H9 (cell line): ENCODE results near the gene PIP4K2B. TPM values are rescaled to one million over a fixed set of nuclear protein-coding genes. Genes with fewer than 3 reads are reported as not detected.

Source experiments
- DNase-seq: peaks from one replicate; pipeline ENCODE4 v3.0.0-alpha.2; 2017
- H2AFZ ChIP-seq: one replicate; pipeline ENCODE4 v1.6.1; 2013; ENCODE audit warnings: mild to moderate bottlenecking, low read length, control low read depth, moderate library complexity
- H2AK5ac ChIP-seq: 2 replicates; pipeline ENCODE4 v1.6.1; 2013; ENCODE audit warnings: low read length, control low read depth, mixed read lengths; ENCODE audit not compliant: insufficient read length
- H2BK120ac ChIP-seq: one replicate; pipeline ENCODE4 v1.6.1; 2013; ENCODE audit warnings: low read depth, mild to moderate bottlenecking, low read length, control low read depth, inconsistent platforms; ENCODE audit not compliant: poor library complexity, severe bottlenecking
- H2BK12ac ChIP-seq: 2 replicates; pipeline ENCODE4 v1.6.1; 2013; ENCODE audit warnings: low read length, control low read depth, mixed read lengths, low read depth; ENCODE audit not compliant: insufficient read length
- H2BK15ac ChIP-seq: 2 replicates; pipeline ENCODE4 v1.6.1; 2013; ENCODE audit warnings: low read depth, low read length, control low read depth
- H2BK20ac ChIP-seq: one replicate; pipeline ENCODE4 v1.6.1; 2013; ENCODE audit warnings: low read depth, mild to moderate bottlenecking, low read length, control low read depth, inconsistent platforms; ENCODE audit not compliant: poor library complexity, severe bottlenecking
- H2BK5ac ChIP-seq: 2 replicates; pipeline ENCODE4 v1.6.1; 2013; ENCODE audit warnings: low read length, control low read depth, mixed read lengths; ENCODE audit not compliant: insufficient read length
- H3K14ac ChIP-seq: 2 replicates; pipeline ENCODE4 v1.6.1; 2013; ENCODE audit warnings: low read length, control low read depth; ENCODE audit not compliant: insufficient read depth
- H3K18ac ChIP-seq: 2 replicates; pipeline ENCODE4 v1.6.1; 2013; ENCODE audit warnings: low read depth, mild to moderate bottlenecking, mixed read lengths, low read length, control low read depth; ENCODE audit not compliant: insufficient read length
- H3K23ac ChIP-seq: 2 replicates; pipeline ENCODE4 v1.6.1; 2013; ENCODE audit warnings: low read length, control low read depth, mixed read lengths, low read depth; ENCODE audit not compliant: insufficient read length
- H3K23me2 ChIP-seq: 2 replicates; pipeline ENCODE4 v1.6.1; 2013; ENCODE audit warnings: low read depth, mild to moderate bottlenecking, mixed read lengths, low read length, control low read depth; ENCODE audit not compliant: insufficient read length, poor library complexity, severe bottlenecking
- H3K27ac ChIP-seq: 2 replicates; pipeline ENCODE4 v1.5.1; 2013; ENCODE audit warnings: low read length, control low read depth, mixed read lengths, low read depth; ENCODE audit not compliant: insufficient read length
- H3K27me3 ChIP-seq: 2 replicates; pipeline ENCODE4 v1.6.1; 2013; ENCODE audit warnings: low read length, control low read depth, inconsistent platforms; ENCODE audit not compliant: insufficient read depth
- H3K4ac ChIP-seq: 2 replicates; pipeline ENCODE4 v1.6.1; 2013; ENCODE audit warnings: low read depth, mild to moderate bottlenecking, control low read depth, inconsistent platforms, low read length, moderate library complexity
- H3K4me1 ChIP-seq: 2 replicates; pipeline ENCODE4 v1.6.1; 2013; ENCODE audit warnings: low read length, control low read depth, inconsistent platforms; ENCODE audit not compliant: insufficient read depth
- H3K4me2 ChIP-seq: 2 replicates; pipeline ENCODE4 v1.6.1; 2013; ENCODE audit warnings: low read length, control low read depth, mixed read lengths; ENCODE audit not compliant: insufficient read length, insufficient read depth
- H3K56ac ChIP-seq: 2 replicates; pipeline ENCODE4 v1.6.1; 2013; ENCODE audit warnings: low read depth, mild to moderate bottlenecking, mixed read lengths, low read length, control low read depth; ENCODE audit not compliant: insufficient read length
- H3K79me1 ChIP-seq: 2 replicates; pipeline ENCODE4 v1.6.1; 2013; ENCODE audit warnings: low read depth, mild to moderate bottlenecking, moderate library complexity, low read length, control low read depth, inconsistent platforms; ENCODE audit not compliant: insufficient read depth, poor library complexity, severe bottlenecking
- H3K79me2 ChIP-seq: 2 replicates; pipeline ENCODE4 v1.6.1; 2013; ENCODE audit warnings: low read length, control low read depth, inconsistent platforms; ENCODE audit not compliant: insufficient read depth
- H3K9ac ChIP-seq: 2 replicates; pipeline ENCODE4 v1.6.1; 2013; ENCODE audit warnings: low read length, control low read depth, mixed read lengths; ENCODE audit not compliant: insufficient read length; ENCODE audit errors: extremely low read depth
- H3K9me3 ChIP-seq: one replicate; pipeline ENCODE4 v1.6.1; 2013; ENCODE audit warnings: low read depth, low read length, inconsistent platforms; ENCODE audit not compliant: control insufficient read depth
- H3T11ph ChIP-seq: one replicate; pipeline ENCODE4 v1.6.1; 2013; ENCODE audit warnings: mild to moderate bottlenecking, low read length, control low read depth, inconsistent platforms
- H4K20me1 ChIP-seq: one replicate; pipeline ENCODE4 v1.6.1; 2013; ENCODE audit not compliant: control insufficient read depth, insufficient read length, insufficient read depth
- H4K5ac ChIP-seq: 2 replicates; pipeline ENCODE4 v1.6.1; 2013; ENCODE audit warnings: low read depth, mild to moderate bottlenecking, mixed read lengths, low read length, control low read depth; ENCODE audit not compliant: insufficient read length
- H4K8ac ChIP-seq: replicated peaks from 2 replicates; pipeline ENCODE4 v1.6.1; 2013; ENCODE audit warnings: low read length, control low read depth, mixed read lengths, low read depth; ENCODE audit not compliant: insufficient read length
- H4K91ac ChIP-seq: 2 replicates; pipeline ENCODE4 v1.6.1; 2013; ENCODE audit warnings: low read depth, mild to moderate bottlenecking, moderate library complexity, mixed read lengths, low read length, control low read depth; ENCODE audit not compliant: insufficient read length
- H3K27ac Mint-ChIP-seq, 3 experiments: 2 replicates in 2 of 3; 3 replicates in 1 of 3; pipeline ENCODE4 v1.8.0; 2020 to 2021; ENCODE audit warnings: mixed read lengths in 3 of 3, mild to moderate bottlenecking in 1 of 3, moderate library complexity in 1 of 3
- H3K27me3 Mint-ChIP-seq: 2 replicates; pipeline ENCODE4 v1.8.0; 2021; ENCODE audit warnings: low read depth, mild to moderate bottlenecking, moderate library complexity, mixed read lengths
- H3K36me3 Mint-ChIP-seq, 3 experiments: 2 replicates in 2 of 3; 3 replicates in 1 of 3; pipeline ENCODE4 v1.8.0; 2020 to 2021; ENCODE audit warnings: low read depth in 3 of 3, mixed read lengths in 3 of 3; ENCODE audit not compliant: insufficient read depth in 1 of 3
- H3K4me1 Mint-ChIP-seq, 2 experiments: 2 replicates each; pipeline ENCODE4 v1.8.0; 2020; ENCODE audit warnings: mixed read lengths in 2 of 2
- H3K4me3 Mint-ChIP-seq, 2 experiments: 2 replicates in 1 of 2; 3 replicates in 1 of 2; pipeline ENCODE4 v1.8.0; 2020 to 2021; ENCODE audit warnings: mild to moderate bottlenecking in 2 of 2, mixed read lengths in 2 of 2, moderate library complexity in 1 of 2
- H3K9me3 Mint-ChIP-seq, 2 experiments: 2 replicates in 1 of 2; 3 replicates in 1 of 2; pipeline ENCODE4 v1.8.0; 2020; ENCODE audit warnings: mild to moderate bottlenecking in 2 of 2, mixed read lengths in 2 of 2, moderate library complexity in 1 of 2
- CTCF ChIP-seq: fragments of 200-600 bp; sonication (generic); conservative IDR thresholded peaks from 3 replicates; pipeline ENCODE4 v1.8.0; 2021; ENCODE audit warnings: antibody characterized with exemption, mild to moderate bottlenecking
- WGBS: extraction: QIAGEN DNeasy Blood & Tissue Kit; methylation state at CpG from one replicate; pipeline ENCODE4 v1.1.7; 2013; ENCODE audit warnings: missing lambda C conversion rate, low lambda C conversion rate, mixed read lengths; ENCODE audit not compliant: insufficient read length; ENCODE audit errors: extremely low coverage; 5-methylcytosine and 5-hydroxymethylcytosine counted together
- total RNA-seq: library from RNA; stranded (reverse); gene quantifications from 2 replicates; pipeline ENCODE4 v1.2.1, GENCODE V29; 2021

PIP4K2B gene
- total RNA-seq, 1 experiment from 2014 or later = 61.9 TPM

- no CpG with 5 or more reads among the region's 27 CpGs for WGBS
- Histone ChIP-seq H2BK5ac (no peak overlapping the region), H2AFZ (no peak overlapping the region), H3K4me1 (peaks cover 2% of the 10 kb centered on the region; the same call in 1 of the 2 replicates), H2AK5ac (no peak overlapping the region), H2BK12ac (no peak overlapping the region), H2BK120ac (no peak overlapping the region), H3K79me1 (no peaks in the 10 kb centered on the region), H3K9ac (peak overlapping the region; percentile 50), H3K56ac (no peak overlapping the region), H2BK20ac (no peak overlapping the region), H3K79me2 (no peaks in the 10 kb centered on the region), H3K23ac (no peak overlapping the region), H4K5ac (no peak overlapping the region), H4K20me1 (no peaks in the 10 kb centered on the region), H3T11ph (no peak overlapping the region), H3K27ac (no peak overlapping the region), H3K27me3 (peaks cover 5% of the 10 kb centered on the region; the same call in 1 of the 2 replicates), H4K91ac (no peak overlapping the region), H2BK15ac (no peak overlapping the region), H3K4me2 (peak overlapping the region; percentile 82), H3K9me3 (no peaks in the 10 kb centered on the region), H3K14ac (no peak overlapping the region), H3K4ac (no peak overlapping the region), H3K23me2 (peaks cover 5% of the 10 kb centered on the region), H3K18ac (no peak overlapping the region), H4K8ac (no peak overlapping the region)
- Mint-ChIP-seq H3K9me3 (no peaks in the 10 kb centered on the region; a peak in 1 of 5 replicates), H3K36me3 (peaks cover 3 to 29% (median 28%) of the 10 kb centered on the region in 3 experiments; a peak in 6 of 7 replicates), H3K4me1 (peaks cover 20 to 39% of the 10 kb centered on the region in 2 experiments), H3K27ac (peak overlapping the region; percentile 76 to 83 (median 80); a peak in 6 of 7 replicates), H3K4me3 (peak overlapping the region; percentile 82 to 96), H3K27me3 (peaks cover 32% of the 10 kb centered on the region)
- no peak for TF ChIP-seq CTCF
- peak; percentile 76 for DNase-seq
These were observed 68.6 kb downstream of the PIP4K2B start for GRCh38 chr17:38730526-38731379.
